Measurements from ENCODE around the gene WDR3.

The WDR3 gene

GRCh38 chr1:117959364-117959763, 29.8 kb downstream of the WDR3 start:
- no peak for DNase-seq

- DNase-seq: no peak
Observed at GRCh38 chr1:117964290-117965038, 34.9 kb downstream of the WDR3 start.

GRCh38 chr1:117967477-117967876, 37.9 kb downstream of the WDR3 start:
- DNase-seq: no peak

GRCh38 chr1:117967881-117968280, 38.3 kb downstream of the WDR3 start:
- DNase-seq: no peak

- DNase-seq: no peak
Observed at GRCh38 chr1:117970252-117970651, 40.7 kb downstream of the WDR3 start.

- no peak for DNase-seq
Observed at GRCh38 chr1:117971777-117972176, 42.2 kb downstream of the WDR3 start.

GRCh38 chr1:117976381-117976780, 46.8 kb downstream of the WDR3 start:
- DNase-seq: no peak

- no peak for DNase-seq
Observed at GRCh38 chr1:117981455-117982192, 52.1 kb downstream of the WDR3 start.

GRCh38 chr1:117985239-117985638, 55.7 kb downstream of the WDR3 start:
- no peak for DNase-seq

- no peak for DNase-seq
Observed at GRCh38 chr1:117985973-117986372, 56.4 kb downstream of the WDR3 start.

GRCh38 chr1:118004312-118004711, 74.8 kb downstream of the WDR3 start:
- no peak for DNase-seq

GRCh38 chr1:118007391-118007790, 77.9 kb downstream of the WDR3 start:
- no peak for DNase-seq

- DNase-seq: no peak
Observed at GRCh38 chr1:118008011-118008410, 78.5 kb downstream of the WDR3 start.

GRCh38 chr1:118012515-118013124, 83.1 kb downstream of the WDR3 start:
- no peak for DNase-seq

GRCh38 chr1:118013336-118013735, 83.8 kb downstream of the WDR3 start:
- DNase-seq: no peak

- no peak for DNase-seq
Observed at GRCh38 chr1:118013938-118014337, 84.4 kb downstream of the WDR3 start.

Measured in activated naive CD4-positive, alpha-beta T cell treated with Interleukin-2 at 50 U/mL for 16 hours (primary cell).